ENCODE results near the gene SH3RF3.

Gene SH3RF3

GRCh38 chr2:109120166-109120565, 8.8 kb upstream of the SH3RF3 start:
- TF ChIP-seq TAF1 (IDR thresholded peaks at IDR 0.05; ENCODE audit: borderline replicate concordance, insufficient read depth, low read length), result no peak
- no peak for TF ChIP-seq REST (IDR thresholded peaks at IDR 0.05; ENCODE audit: insufficient read depth in 1 of 2, low read depth in 2 of 2, low read length in 2 of 2)
- TF ChIP-seq FOXP2 (optimal IDR thresholded peaks at IDR 0.05; ENCODE audit: borderline replicate concordance, extremely low read depth, extremely low read length, insufficient read depth), result no peak
- no peak for TF ChIP-seq POLR2AphosphoS5 (IDR thresholded peaks at IDR 0.05; ENCODE audit: low read depth, low read length)
- TF ChIP-seq SIN3A (IDR thresholded peaks at IDR 0.05; ENCODE audit: borderline replicate concordance, insufficient read depth, low read length), result no peak

GRCh38 chr2:109123586-109124201, 5.3 kb upstream of the SH3RF3 start:
- TF ChIP-seq SIN3A (IDR thresholded peaks at IDR 0.05; ENCODE audit: borderline replicate concordance, insufficient read depth, low read length) (no peak), REST (IDR thresholded peaks at IDR 0.05; ENCODE audit: insufficient read depth in 1 of 2, low read depth in 2 of 2, low read length in 2 of 2) (no peak), FOXP2 (optimal IDR thresholded peaks at IDR 0.05; ENCODE audit: borderline replicate concordance, extremely low read depth, extremely low read length, insufficient read depth) (no peak), TAF1 (IDR thresholded peaks at IDR 0.05; ENCODE audit: borderline replicate concordance, insufficient read depth, low read length) (no peak), POLR2AphosphoS5 (IDR thresholded peaks at IDR 0.05; ENCODE audit: low read depth, low read length) (no peak)

GRCh38 chr2:109124982-109125592, 3.9 kb upstream of the SH3RF3 start:
- TF ChIP-seq TAF1 (IDR thresholded peaks at IDR 0.05; ENCODE audit: borderline replicate concordance, insufficient read depth, low read length) (no peak), REST (IDR thresholded peaks at IDR 0.05; ENCODE audit: insufficient read depth in 1 of 2, low read depth in 2 of 2, low read length in 2 of 2) (no peak), POLR2AphosphoS5 (IDR thresholded peaks at IDR 0.05; ENCODE audit: low read depth, low read length) (no peak), SIN3A (IDR thresholded peaks at IDR 0.05; ENCODE audit: borderline replicate concordance, insufficient read depth, low read length) (no peak), FOXP2 (optimal IDR thresholded peaks at IDR 0.05; ENCODE audit: borderline replicate concordance, extremely low read depth, extremely low read length, insufficient read depth) (no peak)

GRCh38 chr2:109125593-109126500, 3.2 kb upstream of the SH3RF3 start:
- TF ChIP-seq SIN3A (IDR thresholded peaks at IDR 0.05; ENCODE audit: borderline replicate concordance, insufficient read depth, low read length), result no peak
- no peak for TF ChIP-seq FOXP2 (optimal IDR thresholded peaks at IDR 0.05; ENCODE audit: borderline replicate concordance, extremely low read depth, extremely low read length, insufficient read depth)
- no peak for TF ChIP-seq POLR2AphosphoS5 (IDR thresholded peaks at IDR 0.05; ENCODE audit: low read depth, low read length)

GRCh38 chr2:109126501-109126860, 2.5 kb upstream of the SH3RF3 start:
- no peak for TF ChIP-seq TAF1 (IDR thresholded peaks at IDR 0.05; ENCODE audit: borderline replicate concordance, insufficient read depth, low read length)
- no peak for TF ChIP-seq REST (IDR thresholded peaks at IDR 0.05; ENCODE audit: insufficient read depth in 1 of 2, low read depth in 2 of 2, low read length in 2 of 2)
- TF ChIP-seq POLR2AphosphoS5 (IDR thresholded peaks at IDR 0.05; ENCODE audit: low read depth, low read length), result no peak
- no peak for TF ChIP-seq FOXP2 (optimal IDR thresholded peaks at IDR 0.05; ENCODE audit: borderline replicate concordance, extremely low read depth, extremely low read length, insufficient read depth)
- TF ChIP-seq SIN3A (IDR thresholded peaks at IDR 0.05; ENCODE audit: borderline replicate concordance, insufficient read depth, low read length), result no peak
